HepG2 (cell line): ENCODE data around the gene UXS1. TPM values are rescaled to one million over a fixed set of nuclear protein-coding genes. Genes with fewer than 3 reads are reported as not detected.

Source experiments
- ATAC-seq: fragments of 200-7000 bp; cut with Tn5 transposase; 3 replicates; pipeline ENCODE4 v1.9.1; 2020; ENCODE audit warnings: mild to moderate bottlenecking, moderate library complexity
- BruUV-seq: library from RNA; stranded (reverse); fragments of 400-500 nt; replicated peaks from 2 replicates; lab custom pipeline; 2021; lab: Mats Ljungman, UMichigan
- CTCF ChIA-PET: fragments of 300-600 bp; formaldehyde crosslinking; extraction: SDS; loops from one replicate; lab custom pipeline; 2021; ENCODE audit warnings: low total read pairs, inconsistent platforms, low intra/inter-chr PET ratio; lab: Yijun Ruan, JAX
- POLR2A ChIA-PET: fragments of 350-600 bp; sonication (Branson Sonifier 250); formaldehyde crosslinking; loops from one replicate; lab custom pipeline; 2020; ENCODE audit warnings: antibody characterized with exemption, inconsistent platforms; lab: Yijun Ruan, JAX
- DNase-seq: peaks from one replicate; pipeline ENCODE4 v3.0.0-alpha.2; 2015; ENCODE audit warnings: low spot score
- FAIRE-seq: peaks from 3 replicates; lab custom pipeline; 2011; peaks lifted over from hg19 to GRCh38; lab: Jason Lieb, UNC
- H2AFZ ChIP-seq: one replicate; pipeline ENCODE4 v1.6.1; 2011; ENCODE audit warnings: low read length, inconsistent platforms
- H3K27ac ChIP-seq: fragments of 300-600 bp; 3 replicates; pipeline ENCODE4 v1.8.0; 2011; ENCODE audit warnings: mixed run types, mild to moderate bottlenecking, mixed read lengths, low read length, inconsistent platforms; ENCODE audit not compliant: insufficient read depth; ENCODE audit errors: extremely low read length
- H3K27me3 ChIP-seq, 2 experiments: fragments of 200-600 bp in 1 of 2; 2 replicates in 1 of 2; 3 replicates in 1 of 2; pipeline versions ENCODE4 v1.6.0 to v1.8.0; 2011; ENCODE audit warnings: low read length in 2 of 2, mild to moderate bottlenecking in 2 of 2, moderate library complexity in 2 of 2, inconsistent platforms in 1 of 2; ENCODE audit not compliant: insufficient read depth in 2 of 2, control insufficient read depth in 1 of 2
- H3K36me3 ChIP-seq, 2 experiments: fragments of 200-600 bp in 1 of 2; replicated peaks in 1 of 2; 2 replicates in 1 of 2; 3 replicates in 1 of 2; pipeline versions ENCODE4 v1.5.1 to v1.8.0; 2011; ENCODE audit warnings: low read length in 2 of 2, inconsistent platforms in 1 of 2; ENCODE audit not compliant: insufficient read depth in 2 of 2, control insufficient read depth in 1 of 2
- H3K4me1 ChIP-seq: 2 replicates; pipeline ENCODE4 v1.5.1; 2012; ENCODE audit warnings: low read length, inconsistent platforms; ENCODE audit not compliant: insufficient read depth
- H3K4me2 ChIP-seq: 2 replicates; pipeline ENCODE4 v1.6.0; 2011; ENCODE audit warnings: low read depth, low read length, inconsistent platforms
- H3K4me3 ChIP-seq, 3 experiments: fragments of 200-600 bp in 1 of 3; sonication (generic), shearing (Covaris generic) in 1 of 3; replicated peaks in 1 of 3; 2 replicates each; pipeline ENCODE4 v1.5.1; 2011 to 2016; ENCODE audit warnings: low read length in 3 of 3, inconsistent platforms in 2 of 3, low read depth in 2 of 3, mild to moderate bottlenecking in 2 of 3, control low read depth in 1 of 3, mixed read lengths in 1 of 3; ENCODE audit not compliant: insufficient read depth in 1 of 3
- H3K79me2 ChIP-seq: one replicate; pipeline ENCODE4 v1.6.1; 2011; ENCODE audit warnings: low read length, inconsistent platforms; ENCODE audit not compliant: insufficient read depth
- H3K9ac ChIP-seq: 2 replicates; pipeline ENCODE4 v1.6.0; 2011; ENCODE audit warnings: mild to moderate bottlenecking, low read depth, low read length, inconsistent platforms; ENCODE audit not compliant: insufficient read depth
- H3K9me3 ChIP-seq: 2 replicates; pipeline ENCODE4 v1.5.1; 2012; ENCODE audit warnings: mild to moderate bottlenecking, low read length
- H4K20me1 ChIP-seq: 2 replicates; pipeline ENCODE4 v1.6.0; 2011; ENCODE audit warnings: inconsistent platforms, mild to moderate bottlenecking, low read length, moderate library complexity; ENCODE audit not compliant: insufficient read depth
- ADNP ChIP-seq: sonication (generic); formaldehyde crosslinking; IDR thresholded peaks from 2 replicates; pipeline ENCODE4 v1.4.0; 2020; ENCODE audit warnings: missing genetic modification reagents
- DR1 ChIP-seq: sonication (generic); formaldehyde crosslinking; IDR thresholded peaks from 2 replicates; pipeline ENCODE4 v1.8.0; 2021; ENCODE audit warnings: mild to moderate bottlenecking, missing genetic modification reagents, inconsistent platforms
- HNRNPK ChIP-seq: fragments of 200-400 bp; formaldehyde crosslinking; IDR thresholded peaks from 2 replicates; pipeline ENCODE4 v1.6.1; 2018; ENCODE audit warnings: low read length, low read depth, moderate library complexity, mild to moderate bottlenecking; ENCODE audit not compliant: poor library complexity, severe bottlenecking
- NR3C1 ChIP-seq: sonication (generic); formaldehyde crosslinking; IDR thresholded peaks from 2 replicates; pipeline ENCODE4 v1.4.0; 2020; ENCODE audit warnings: missing genetic modification reagents
- SALL2 ChIP-seq: sonication (generic); formaldehyde crosslinking; IDR thresholded peaks from 2 replicates; pipeline ENCODE4 v1.8.1; 2023; ENCODE audit warnings: mild to moderate bottlenecking, missing genetic modification reagents, inconsistent platforms
- YEATS2 ChIP-seq: sonication (generic); formaldehyde crosslinking; IDR thresholded peaks from 2 replicates; pipeline ENCODE4 v1.4.0; 2020; ENCODE audit warnings: missing genetic modification reagents, borderline replicate concordance
- ZFP62 ChIP-seq: sonication (generic); formaldehyde crosslinking; IDR thresholded peaks from 2 replicates; pipeline ENCODE4 v1.4.0; 2020; ENCODE audit warnings: missing genetic modification reagents
- ZFP82 ChIP-seq: sonication (generic); formaldehyde crosslinking; IDR thresholded peaks from 2 replicates; pipeline ENCODE4 v1.5.1; 2020; ENCODE audit warnings: mild to moderate bottlenecking, missing genetic modification reagents, borderline replicate concordance
- ZNF317 ChIP-seq: sonication (generic); formaldehyde crosslinking; IDR thresholded peaks from 2 replicates; pipeline ENCODE4 v1.5.0; 2020; ENCODE audit warnings: mild to moderate bottlenecking, missing genetic modification reagents
- ZNF510 ChIP-seq: sonication (generic); formaldehyde crosslinking; IDR thresholded peaks from 2 replicates; pipeline ENCODE4 v1.4.0; 2020; ENCODE audit warnings: low read depth, mild to moderate bottlenecking, missing genetic modification reagents
- WGBS: methylation state at CpG from one replicate; pipeline ENCODE4 v1.1.6; 2017; ENCODE audit warnings: low lambda C conversion rate; 5-methylcytosine and 5-hydroxymethylcytosine counted together
- in situ Hi-C: cut with HindIII; loops from 2 replicates; pipeline ENCODE4 v1.10.0; 2017; ENCODE audit warnings: low pct_unique_long_range_greater_than_20kb; ENCODE audit not compliant: extremely low pct_ligation_motif_present
- intact Hi-C: fragments of 100-400 bp; cut with micrococcal nuclease; formaldehyde crosslinking; loops from one replicate; pipeline ENCODE4 v1.10.0; 2022; ENCODE audit not compliant: unreplicated experiment
- polyA plus RNA-seq, 8 experiments: library from polyadenylated mRNA; depleted of rRNA in 3 of 8; stranded (reverse) in 7 of 8; unstranded in 1 of 8; fragments of >200 nt; fragmentation: Illumina TruSeq in 4 of 8; extraction: Trizol in 4 of 8; gene quantifications; 2 replicates each; pipeline versions ENCODE4 v1.2.1 to v1.2.3, GENCODE V29; 2011 to 2016; ENCODE audit warnings: low read depth in 4 of 8, missing spikeins in 1 of 8, mixed read lengths in 1 of 8; ENCODE audit not compliant: insufficient read depth in 1 of 8
- total RNA-seq, 5 experiments: library from RNA; depleted of rRNA; stranded (reverse); fragments of >200 nt; fragmentation: Illumina TruSeq; extraction: Trizol; gene quantifications; 2 replicates each; pipeline ENCODE4 v1.2.3, GENCODE V29; 2016; ENCODE audit warnings: low read depth in 1 of 5
- TF ChIP-seq, protein P1 (sequence below): sonication (generic); formaldehyde crosslinking; IDR thresholded peaks from 2 replicates; pipeline ENCODE4 v1.4.0; 2020; ENCODE audit warnings: missing genetic modification reagents, borderline replicate concordance
- TF ChIP-seq, protein P2 (sequence below): sonication (generic); formaldehyde crosslinking; IDR thresholded peaks from 2 replicates; pipeline ENCODE4 v1.4.0; 2020; ENCODE audit warnings: missing genetic modification reagents

Gene UXS1
- total and polyA plus RNA-seq, 2 of the 13 experiments (the other 11 are each of a cell fraction or from before 2014, with no cell fraction given): 53.3 to 110 TPM

GRCh38 chr2:106053581-106053980, 140.5 kb downstream of the UXS1 start:
- no peak for ATAC-seq
- Histone ChIP-seq H3K27ac (no peak overlapping the region), H3K9me3 (no peaks in the 10 kb centered on the region), H3K36me3 (no peaks in the 10 kb centered on the region), H3K4me2 (no peak overlapping the region), H3K4me1 (no peaks in the 10 kb centered on the region), H4K20me1 (no peaks in the 10 kb centered on the region), H3K79me2 (no peaks in the 10 kb centered on the region), H3K4me3 (no peak overlapping the region), H2AFZ (no peak overlapping the region), H3K27me3 (peaks cover 3 to 51% of the 10 kb centered on the region in 2 experiments; a peak in 3 of 5 replicates), H3K9ac (no peak overlapping the region)
- ChIA-PET CTCF (no interaction called here), POLR2A (no interaction called here)
- no peak for DNase-seq
- no TSS peak for BruUV-seq
- intact Hi-C loops: no loop called here
- TF ChIP-seq ZNF510 (CRISPR knock-in tag) (no peak), SALL2 (CRISPR knock-in tag) (no peak), HNRNPK (no peak)
- no peak for FAIRE-seq
- WGBS: 35% methylated on average over 6 of the region's 6 CpGs
- in situ Hi-C loops: no loop called here

DNA sequence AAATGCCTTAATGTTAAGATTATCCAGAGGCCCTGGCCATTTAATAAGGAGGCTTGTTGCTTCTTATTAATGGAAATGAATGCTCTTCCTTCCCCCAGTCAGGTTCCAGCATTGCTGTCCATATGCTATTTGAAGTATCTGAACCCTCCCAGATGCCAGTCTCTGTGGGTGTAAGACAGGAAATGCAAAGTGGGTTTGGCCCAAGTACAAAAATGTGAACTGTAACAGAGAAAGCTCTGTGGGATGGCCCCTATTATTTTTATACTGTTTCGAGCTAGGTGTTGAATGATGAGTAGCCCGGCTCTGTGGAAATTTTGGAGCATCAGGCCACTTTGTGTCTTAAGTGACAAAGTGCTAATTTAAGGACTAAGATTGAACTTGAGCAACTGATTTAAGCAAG, 141.0 kb downstream of the UXS1 start:
- ChIA-PET POLR2A (no interaction called here), CTCF (no interaction called here)
- DNase-seq (no peak), FAIRE-seq (no peak), ATAC-seq (no peak)
- WGBS: 26% methylated on average over 2 of the region's 2 CpGs
- Histone ChIP-seq H3K36me3 (no peaks in the 10 kb centered on the region), H4K20me1 (no peaks in the 10 kb centered on the region), H3K4me3 (no peak overlapping the region), H3K79me2 (no peaks in the 10 kb centered on the region), H3K4me2 (no peak overlapping the region), H3K4me1 (no peaks in the 10 kb centered on the region), H3K27ac (no peak overlapping the region), H3K9ac (no peak overlapping the region), H3K27me3 (peaks cover 3 to 51% of the 10 kb centered on the region in 2 experiments; a peak in 3 of 5 replicates), H2AFZ (no peak overlapping the region), H3K9me3 (no peaks in the 10 kb centered on the region)
- in situ Hi-C loops (no loop called here), intact Hi-C loops (no loop called here)
- BruUV-seq: no TSS peak
- no peak for TF ChIP-seq ZNF317
- no peak for TF ChIP-seq ZFP82
- TF ChIP-seq ZFP62 (CRISPR knock-in tag): no peak
- no peak for TF ChIP-seq ADNP (CRISPR knock-in tag)
- TF ChIP-seq YEATS2 (CRISPR knock-in tag): no peak
- no peak for TF ChIP-seq NR3C1
- TF ChIP-seq, protein P1, sequence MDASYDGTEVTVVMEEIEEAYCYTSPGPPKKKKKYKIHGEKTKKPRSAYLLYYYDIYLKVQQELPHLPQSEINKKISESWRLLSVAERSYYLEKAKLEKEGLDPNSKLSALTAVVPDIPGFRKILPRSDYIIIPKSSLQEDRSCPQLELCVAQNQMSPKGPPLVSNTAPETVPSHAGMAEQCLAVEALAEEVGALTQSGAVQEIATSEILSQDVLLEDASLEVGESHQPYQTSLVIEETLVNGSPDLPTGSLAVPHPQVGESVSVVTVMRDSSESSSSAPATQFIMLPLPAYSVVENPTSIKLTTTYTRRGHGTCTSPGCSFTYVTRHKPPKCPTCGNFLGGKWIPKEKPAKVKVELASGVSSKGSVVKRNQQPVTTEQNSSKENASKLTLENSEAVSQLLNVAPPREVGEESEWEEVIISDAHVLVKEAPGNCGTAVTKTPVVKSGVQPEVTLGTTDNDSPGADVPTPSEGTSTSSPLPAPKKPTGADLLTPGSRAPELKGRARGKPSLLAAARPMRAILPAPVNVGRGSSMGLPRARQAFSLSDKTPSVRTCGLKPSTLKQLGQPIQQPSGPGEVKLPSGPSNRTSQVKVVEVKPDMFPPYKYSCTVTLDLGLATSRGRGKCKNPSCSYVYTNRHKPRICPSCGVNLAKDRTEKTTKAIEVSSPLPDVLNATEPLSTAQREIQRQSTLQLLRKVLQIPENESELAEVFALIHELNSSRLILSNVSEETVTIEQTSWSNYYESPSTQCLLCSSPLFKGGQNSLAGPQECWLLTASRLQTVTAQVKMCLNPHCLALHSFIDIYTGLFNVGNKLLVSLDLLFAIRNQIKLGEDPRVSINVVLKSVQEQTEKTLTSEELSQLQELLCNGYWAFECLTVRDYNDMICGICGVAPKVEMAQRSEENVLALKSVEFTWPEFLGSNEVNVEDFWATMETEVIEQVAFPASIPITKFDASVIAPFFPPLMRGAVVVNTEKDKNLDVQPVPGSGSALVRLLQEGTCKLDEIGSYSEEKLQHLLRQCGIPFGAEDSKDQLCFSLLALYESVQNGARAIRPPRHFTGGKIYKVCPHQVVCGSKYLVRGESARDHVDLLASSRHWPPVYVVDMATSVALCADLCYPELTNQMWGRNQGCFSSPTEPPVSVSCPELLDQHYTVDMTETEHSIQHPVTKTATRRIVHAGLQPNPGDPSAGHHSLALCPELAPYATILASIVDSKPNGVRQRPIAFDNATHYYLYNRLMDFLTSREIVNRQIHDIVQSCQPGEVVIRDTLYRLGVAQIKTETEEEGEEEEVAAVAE (CRISPR knock-in tag): no peak
- no peak for TF ChIP-seq DR1 (CRISPR knock-in tag)
- TF ChIP-seq, protein P2, sequence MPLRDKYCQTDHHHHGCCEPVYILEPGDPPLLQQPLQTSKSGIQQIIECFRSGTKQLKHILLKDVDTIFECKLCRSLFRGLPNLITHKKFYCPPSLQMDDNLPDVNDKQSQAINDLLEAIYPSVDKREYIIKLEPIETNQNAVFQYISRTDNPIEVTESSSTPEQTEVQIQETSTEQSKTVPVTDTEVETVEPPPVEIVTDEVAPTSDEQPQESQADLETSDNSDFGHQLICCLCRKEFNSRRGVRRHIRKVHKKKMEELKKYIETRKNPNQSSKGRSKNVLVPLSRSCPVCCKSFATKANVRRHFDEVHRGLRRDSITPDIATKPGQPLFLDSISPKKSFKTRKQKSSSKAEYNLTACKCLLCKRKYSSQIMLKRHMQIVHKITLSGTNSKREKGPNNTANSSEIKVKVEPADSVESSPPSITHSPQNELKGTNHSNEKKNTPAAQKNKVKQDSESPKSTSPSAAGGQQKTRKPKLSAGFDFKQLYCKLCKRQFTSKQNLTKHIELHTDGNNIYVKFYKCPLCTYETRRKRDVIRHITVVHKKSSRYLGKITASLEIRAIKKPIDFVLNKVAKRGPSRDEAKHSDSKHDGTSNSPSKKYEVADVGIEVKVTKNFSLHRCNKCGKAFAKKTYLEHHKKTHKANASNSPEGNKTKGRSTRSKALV (CRISPR knock-in tag): no peak
